Ishikawa (cell line): Measurements from ENCODE around the gene CYBRD1.

Experiments
- CEBPB ChIP-seq: IDR thresholded peaks from 2 replicates; pipeline ENCODE4 v1.6.1; 2012
- CREB1 ChIP-seq: IDR thresholded peaks from 2 replicates; pipeline ENCODE4 v1.6.1; 2012; ENCODE audit warnings: low read depth
- EGR1 ChIP-seq: IDR thresholded peaks from 2 replicates; pipeline ENCODE4 v1.6.1; 2012
- EP300 ChIP-seq: IDR thresholded peaks from 2 replicates; pipeline ENCODE4 v1.6.1; 2012; ENCODE audit warnings: borderline replicate concordance
- FOXM1 ChIP-seq: IDR thresholded peaks from 2 replicates; pipeline ENCODE4 v1.6.1; 2012; ENCODE audit warnings: low read depth, borderline replicate concordance
- TAF1 ChIP-seq: IDR thresholded peaks from 2 replicates; pipeline ENCODE4 v1.6.1; 2012; ENCODE audit warnings: low read depth, mild to moderate bottlenecking
- TCF12 ChIP-seq: IDR thresholded peaks from 2 replicates; pipeline ENCODE4 v1.6.1; 2012; ENCODE audit warnings: low read depth
- ZBTB7A ChIP-seq: IDR thresholded peaks from 2 replicates; pipeline ENCODE4 v1.6.1; 2012; ENCODE audit warnings: low read depth
- TF ChIP-seq, protein P1 (sequence below): IDR thresholded peaks from 2 replicates; pipeline ENCODE4 v1.6.1; 2012
- TF ChIP-seq, protein P2 (sequence below): IDR thresholded peaks from 2 replicates; pipeline ENCODE4 v1.6.1; 2012
- TF ChIP-seq, protein P3 (sequence below): IDR thresholded peaks from 2 replicates; pipeline ENCODE4 v1.6.1; 2012; ENCODE audit warnings: low read depth, mild to moderate bottlenecking

DNA sequence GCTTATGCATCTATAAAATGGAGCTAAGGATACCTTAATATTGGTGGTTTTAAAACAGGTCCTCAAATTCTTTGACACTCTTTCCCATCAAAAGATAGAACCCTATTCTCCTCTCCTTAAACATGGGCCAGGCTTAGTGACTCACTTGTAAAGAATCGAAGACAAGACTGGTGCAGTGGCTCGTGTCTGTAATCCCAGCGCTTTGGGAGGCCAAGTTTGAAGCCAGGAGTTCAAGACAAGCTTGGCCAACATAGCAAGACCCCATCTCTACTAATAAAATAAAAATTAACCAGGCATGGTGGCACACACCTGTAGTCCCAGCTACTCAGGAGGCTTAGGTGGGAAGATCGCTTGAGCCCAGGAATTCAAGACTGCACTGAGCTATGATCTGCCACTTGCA lies 44.5 kb downstream of the CYBRD1 start:
- TF ChIP-seq CEBPB (no peak), EGR1 (no peak), TAF1 (no peak), TCF12 (no peak), EP300 (no peak), FOXM1 (no peak), ZBTB7A (no peak), CREB1 (no peak)
- TF ChIP-seq, protein P1, sequence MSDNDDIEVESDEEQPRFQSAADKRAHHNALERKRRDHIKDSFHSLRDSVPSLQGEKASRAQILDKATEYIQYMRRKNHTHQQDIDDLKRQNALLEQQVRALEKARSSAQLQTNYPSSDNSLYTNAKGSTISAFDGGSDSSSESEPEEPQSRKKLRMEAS, result no peak
- TF ChIP-seq, protein P2, sequence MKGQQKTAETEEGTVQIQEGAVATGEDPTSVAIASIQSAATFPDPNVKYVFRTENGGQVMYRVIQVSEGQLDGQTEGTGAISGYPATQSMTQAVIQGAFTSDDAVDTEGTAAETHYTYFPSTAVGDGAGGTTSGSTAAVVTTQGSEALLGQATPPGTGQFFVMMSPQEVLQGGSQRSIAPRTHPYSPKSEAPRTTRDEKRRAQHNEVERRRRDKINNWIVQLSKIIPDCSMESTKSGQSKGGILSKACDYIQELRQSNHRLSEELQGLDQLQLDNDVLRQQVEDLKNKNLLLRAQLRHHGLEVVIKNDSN, result no peak
- TF ChIP-seq, protein P3, sequence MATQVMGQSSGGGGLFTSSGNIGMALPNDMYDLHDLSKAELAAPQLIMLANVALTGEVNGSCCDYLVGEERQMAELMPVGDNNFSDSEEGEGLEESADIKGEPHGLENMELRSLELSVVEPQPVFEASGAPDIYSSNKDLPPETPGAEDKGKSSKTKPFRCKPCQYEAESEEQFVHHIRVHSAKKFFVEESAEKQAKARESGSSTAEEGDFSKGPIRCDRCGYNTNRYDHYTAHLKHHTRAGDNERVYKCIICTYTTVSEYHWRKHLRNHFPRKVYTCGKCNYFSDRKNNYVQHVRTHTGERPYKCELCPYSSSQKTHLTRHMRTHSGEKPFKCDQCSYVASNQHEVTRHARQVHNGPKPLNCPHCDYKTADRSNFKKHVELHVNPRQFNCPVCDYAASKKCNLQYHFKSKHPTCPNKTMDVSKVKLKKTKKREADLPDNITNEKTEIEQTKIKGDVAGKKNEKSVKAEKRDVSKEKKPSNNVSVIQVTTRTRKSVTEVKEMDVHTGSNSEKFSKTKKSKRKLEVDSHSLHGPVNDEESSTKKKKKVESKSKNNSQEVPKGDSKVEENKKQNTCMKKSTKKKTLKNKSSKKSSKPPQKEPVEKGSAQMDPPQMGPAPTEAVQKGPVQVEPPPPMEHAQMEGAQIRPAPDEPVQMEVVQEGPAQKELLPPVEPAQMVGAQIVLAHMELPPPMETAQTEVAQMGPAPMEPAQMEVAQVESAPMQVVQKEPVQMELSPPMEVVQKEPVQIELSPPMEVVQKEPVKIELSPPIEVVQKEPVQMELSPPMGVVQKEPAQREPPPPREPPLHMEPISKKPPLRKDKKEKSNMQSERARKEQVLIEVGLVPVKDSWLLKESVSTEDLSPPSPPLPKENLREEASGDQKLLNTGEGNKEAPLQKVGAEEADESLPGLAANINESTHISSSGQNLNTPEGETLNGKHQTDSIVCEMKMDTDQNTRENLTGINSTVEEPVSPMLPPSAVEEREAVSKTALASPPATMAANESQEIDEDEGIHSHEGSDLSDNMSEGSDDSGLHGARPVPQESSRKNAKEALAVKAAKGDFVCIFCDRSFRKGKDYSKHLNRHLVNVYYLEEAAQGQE, result no peak
